Fibroblast of lung (primary cell): ENCODE measurements around the gene KIZ. TPM values are rescaled to one million over a fixed set of nuclear protein-coding genes. Genes with fewer than 3 reads are reported as not detected.
A peak's percentile ranks its signal among the peaks of the same experiment; 100 is the strongest.

Experiments used
- DNase-seq, 2 donors: peaks; one replicate each; pipeline versions ENCODE4 v3.0.0 to v3.0.0-alpha.2; 2010; ENCODE audit warnings: low read depth in 2 of 2
- H2AFZ ChIP-seq: 2 replicates; pipeline ENCODE4 v1.5.1; 2012; ENCODE audit warnings: low read length, control low read depth, inconsistent platforms
- H3K27ac ChIP-seq: 2 replicates; pipeline ENCODE4 v1.5.1; 2011; ENCODE audit warnings: low read length, control low read depth; ENCODE audit not compliant: insufficient read depth
- H3K27me3 ChIP-seq: 2 replicates; pipeline ENCODE4 v1.5.1; 2011; ENCODE audit warnings: mild to moderate bottlenecking, low read length; ENCODE audit not compliant: control insufficient read depth, insufficient read depth
- H3K36me3 ChIP-seq: 2 replicates; pipeline ENCODE4 v1.5.1; 2011; ENCODE audit warnings: low read length; ENCODE audit not compliant: control insufficient read depth, insufficient read depth
- H3K4me1 ChIP-seq: 2 replicates; pipeline ENCODE4 v1.5.1; 2011; ENCODE audit warnings: low read length; ENCODE audit not compliant: control insufficient read depth, insufficient read depth; ENCODE audit errors: extremely low read depth
- H3K4me2 ChIP-seq: 2 replicates; pipeline ENCODE4 v1.5.1; 2011; ENCODE audit warnings: low read length, control low read depth; ENCODE audit not compliant: insufficient read depth; ENCODE audit errors: extremely low read depth
- H3K4me3 ChIP-seq, 4 experiments: fragments of 200-600 bp in 1 of 4; sonication (generic) in 1 of 4; replicated peaks in 1 of 4; 2 replicates each; pipeline ENCODE4 v1.5.1; 2011 to 2016; ENCODE audit warnings: low read length in 4 of 4, low read depth in 3 of 4, mild to moderate bottlenecking in 3 of 4, control low read depth in 2 of 4, inconsistent platforms in 1 of 4, mixed read lengths in 1 of 4; ENCODE audit not compliant: insufficient read depth in 1 of 4; ENCODE audit errors: control extremely low read depth in 1 of 4
- H3K79me2 ChIP-seq: 2 replicates; pipeline ENCODE4 v1.5.1; 2012; ENCODE audit warnings: mild to moderate bottlenecking, low read length, inconsistent platforms; ENCODE audit not compliant: control insufficient read depth, insufficient read depth
- H3K9ac ChIP-seq: 2 replicates; pipeline ENCODE4 v1.5.1; 2011; ENCODE audit warnings: mild to moderate bottlenecking, low read length, control low read depth; ENCODE audit not compliant: insufficient read depth
- H3K9me3 ChIP-seq: 2 replicates; pipeline ENCODE4 v1.5.1; 2012; ENCODE audit warnings: low read depth, low read length; ENCODE audit not compliant: control insufficient read depth, insufficient read depth
- H4K20me1 ChIP-seq: 2 replicates; pipeline ENCODE4 v1.5.1; 2011; ENCODE audit warnings: low read length; ENCODE audit not compliant: control insufficient read depth, insufficient read depth; ENCODE audit errors: extremely low read depth
- CTCF ChIP-seq, 2 donors: IDR thresholded peaks in 1 of 2; conservative IDR thresholded peaks in 1 of 2; 1 replicate in 1 of 2; 2 replicates in 1 of 2; pipeline ENCODE4 v1.5.1; 2011 to 2012; ENCODE audit warnings: low read length in 2 of 2, control low read depth in 1 of 2, inconsistent platforms in 1 of 2, low read depth in 1 of 2, mild to moderate bottlenecking in 1 of 2
- EZH2 ChIP-seq: IDR thresholded peaks from 2 replicates; pipeline ENCODE4 v1.5.1; 2012; ENCODE audit warnings: low read length, control low read depth, mild to moderate bottlenecking; ENCODE audit errors: missing control alignments
- polyA plus RNA-seq, 2 donors: library from polyadenylated mRNA; depleted of rRNA in 1 of 2; stranded (reverse) in 1 of 2; unstranded in 1 of 2; fragments of >200 nt; gene quantifications; 2 replicates each; pipeline ENCODE4 v1.2.1, GENCODE V29; 2011 to 2012; ENCODE audit warnings: missing spikeins in 1 of 2
- total RNA-seq: library from RNA; depleted of rRNA; stranded (reverse); fragments of >200 nt; gene quantifications from 2 replicates; pipeline ENCODE4 v1.2.1, GENCODE V29; 2014

The KIZ gene
- total and polyA plus RNA-seq, 2 donors (not counting 1 experiment from before 2014, with no cell fraction given): 11.5 to 23.5 TPM

GRCh38 chr20:21189761-21190523 is 64.1 kb downstream of the KIZ start:
- H3K4me1 ChIP-seq: no peaks in the 10 kb centered on the region
- no peak for DNase-seq

DNA sequence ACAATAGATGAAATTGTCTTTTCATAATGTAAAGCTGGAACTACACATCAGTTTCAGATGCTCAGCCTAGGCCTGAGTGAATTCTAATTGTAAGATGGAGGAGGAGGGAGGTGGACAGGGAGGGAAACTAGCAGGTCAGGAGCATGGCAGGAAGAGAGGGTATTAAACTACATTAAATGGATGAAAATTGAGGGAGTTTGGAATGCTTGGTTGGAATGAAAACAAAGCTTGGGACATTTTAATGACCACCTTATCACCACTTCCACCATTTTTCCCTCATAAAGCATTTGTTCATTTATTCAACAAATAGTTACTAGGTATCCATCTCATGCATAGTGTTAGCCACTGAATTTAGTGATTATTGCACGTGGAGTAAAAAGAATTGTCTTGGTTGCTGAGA is 65.0 kb downstream of the KIZ start:
- Histone ChIP-seq H3K4me1 (no peaks in the 10 kb centered on the region), H3K9me3 (no peaks in the 10 kb centered on the region), H3K36me3 (no peaks in the 10 kb centered on the region), H2AFZ (no peak overlapping the region), H3K79me2 (no peaks in the 10 kb centered on the region), H3K27me3 (no peaks in the 10 kb centered on the region), H3K9ac (no peak overlapping the region), H3K27ac (no peak overlapping the region), H4K20me1 (no peaks in the 10 kb centered on the region), H3K4me3 (no peak overlapping the region), H3K4me2 (no peak overlapping the region)
- TF ChIP-seq CTCF (conservative IDR thresholded peaks at IDR 0.05 in 1 of 2, IDR thresholded peaks at IDR 0.05 in 1 of 2; ENCODE audit: low read depth in 1 of 2, low read length in 2 of 2): no peak
- TF ChIP-seq EZH2: no peak
- DNase-seq: no peak

More at GRCh38 chr20:21189761-21190523, 64.1 kb downstream of the KIZ start:
- no peaks in the 10 kb centered on the region for H3K9me3 ChIP-seq
- H3K4me3 ChIP-seq: no peak overlapping the region
- no peaks in the 10 kb centered on the region for H3K27me3 ChIP-seq
- no peaks in the 10 kb centered on the region for H3K36me3 ChIP-seq
- no peak overlapping the region for H3K9ac ChIP-seq
- no peak for TF ChIP-seq EZH2
- no peaks in the 10 kb centered on the region for H3K79me2 ChIP-seq
- no peak overlapping the region for H2AFZ ChIP-seq
- H4K20me1 ChIP-seq: no peaks in the 10 kb centered on the region
- no peak overlapping the region for H3K4me2 ChIP-seq
- H3K27ac ChIP-seq: no peak overlapping the region

- DNase-seq: peak in 1 of 2 donors; percentile 25
- Histone ChIP-seq H3K36me3 (no peaks in the 10 kb centered on the region), H2AFZ (no peak overlapping the region), H3K27ac (no peak overlapping the region), H3K79me2 (no peaks in the 10 kb centered on the region), H4K20me1 (no peaks in the 10 kb centered on the region), H3K9me3 (no peaks in the 10 kb centered on the region), H3K4me2 (no peak overlapping the region), H3K4me3 (no peak overlapping the region), H3K4me1 (no peaks in the 10 kb centered on the region), H3K27me3 (no peaks in the 10 kb centered on the region), H3K9ac (no peak overlapping the region)
- no peak for TF ChIP-seq EZH2
- no peak for TF ChIP-seq CTCF (conservative IDR thresholded peaks at IDR 0.05 in 1 of 2, IDR thresholded peaks at IDR 0.05 in 1 of 2; ENCODE audit: low read depth in 1 of 2, low read length in 2 of 2)
Measured at GRCh38 chr20:21191839-21192238, 66.0 kb downstream of the KIZ start.
